ENCODE measurements around the gene SIAE.

SIAE gene

GRCh38 chr11:124674168-124674517 is 604 bp upstream of the SIAE start:
- DNase-seq (ENCODE audit: low read depth), result no peak
- TF ChIP-seq MAX (IDR thresholded peaks at IDR 0.05; ENCODE audit: low read depth, low read length) (no peak), CTCF (IDR thresholded peaks at IDR 0.05; ENCODE audit: low read depth, low read length) (no peak), MYC (IDR thresholded peaks at IDR 0.05; ENCODE audit: low read depth, low read length) (no peak), POLR2A (IDR thresholded peaks at IDR 0.05; ENCODE audit: extremely low read depth, insufficient read length) (no peak)
- no peak overlapping the region for H3K4me3 ChIP-seq (ENCODE audit: low read depth, low read length)

GRCh38 chr11:124672536-124673215 is 863 bp downstream of the SIAE start:
- DNase-seq (ENCODE audit: low read depth), result no peak
- TF ChIP-seq POLR2A (IDR thresholded peaks at IDR 0.05; ENCODE audit: extremely low read depth, insufficient read length) (no peak), MYC (IDR thresholded peaks at IDR 0.05; ENCODE audit: low read depth, low read length) (no peak), CTCF (IDR thresholded peaks at IDR 0.05; ENCODE audit: low read depth, low read length) (no peak), MAX (IDR thresholded peaks at IDR 0.05; ENCODE audit: low read depth, low read length) (no peak)
- H3K4me3 ChIP-seq (ENCODE audit: low read depth, low read length), result no peak overlapping the region

- TF ChIP-seq CTCF (IDR thresholded peaks at IDR 0.05; ENCODE audit: low read depth, low read length) (no peak), MYC (IDR thresholded peaks at IDR 0.05; ENCODE audit: low read depth, low read length) (peak; percentile 66), MAX (IDR thresholded peaks at IDR 0.05; ENCODE audit: low read depth, low read length) (peak; percentile 84), POLR2A (IDR thresholded peaks at IDR 0.05; ENCODE audit: extremely low read depth, insufficient read length) (no peak)
- no peak overlapping the region for H3K4me3 ChIP-seq (ENCODE audit: low read depth, low read length)
- DNase-seq (ENCODE audit: low read depth), result peak; percentile 89
These were observed 2.8 kb downstream of the SIAE start for GRCh38 chr11:124670732-124671131.

GRCh38 chr11:124669193-124669592 is 4.3 kb downstream of the SIAE start:
- TF ChIP-seq POLR2A (IDR thresholded peaks at IDR 0.05; ENCODE audit: extremely low read depth, insufficient read length), result no peak
- TF ChIP-seq MAX (IDR thresholded peaks at IDR 0.05; ENCODE audit: low read depth, low read length), result no peak; the same call in 1 of the 2 replicates
- peak; percentile 27 for TF ChIP-seq CTCF (IDR thresholded peaks at IDR 0.05; ENCODE audit: low read depth, low read length)
- DNase-seq (ENCODE audit: low read depth), result peak; percentile 60
- no peak overlapping the region for H3K4me3 ChIP-seq (ENCODE audit: low read depth, low read length)

GRCh38 chr11:124667601-124668000 is 5.9 kb downstream of the SIAE start:
- no peak for TF ChIP-seq POLR2A (IDR thresholded peaks at IDR 0.05; ENCODE audit: extremely low read depth, insufficient read length)
- TF ChIP-seq CTCF (IDR thresholded peaks at IDR 0.05; ENCODE audit: low read depth, low read length), result no peak
- no peak for TF ChIP-seq MYC (IDR thresholded peaks at IDR 0.05; ENCODE audit: low read depth, low read length)
- TF ChIP-seq MAX (IDR thresholded peaks at IDR 0.05; ENCODE audit: low read depth, low read length), result no peak
- H3K4me3 ChIP-seq (ENCODE audit: low read depth, low read length), result no peak overlapping the region
- no peak for DNase-seq (ENCODE audit: low read depth)

Measured in NB4 (cell line).